HG03457 (cell line): ENCODE measurements around the gene RASL10B.
"Not testable (repeated sequence)": the region's sequence is repeated elsewhere in the genome, so short reads cannot be mapped to it uniquely, and the experiment has no call there.

Experiments used
- ATAC-seq: cut with Tn5 transposase; IDR thresholded peaks from one replicate; pipeline ENCODE4 v1.9.1; 2021; ENCODE audit warnings: moderate number of reproducible peaks; ENCODE audit not compliant: unreplicated experiment

RASL10B gene, protein sequence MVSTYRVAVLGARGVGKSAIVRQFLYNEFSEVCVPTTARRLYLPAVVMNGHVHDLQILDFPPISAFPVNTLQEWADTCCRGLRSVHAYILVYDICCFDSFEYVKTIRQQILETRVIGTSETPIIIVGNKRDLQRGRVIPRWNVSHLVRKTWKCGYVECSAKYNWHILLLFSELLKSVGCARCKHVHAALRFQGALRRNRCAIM

DNA sequence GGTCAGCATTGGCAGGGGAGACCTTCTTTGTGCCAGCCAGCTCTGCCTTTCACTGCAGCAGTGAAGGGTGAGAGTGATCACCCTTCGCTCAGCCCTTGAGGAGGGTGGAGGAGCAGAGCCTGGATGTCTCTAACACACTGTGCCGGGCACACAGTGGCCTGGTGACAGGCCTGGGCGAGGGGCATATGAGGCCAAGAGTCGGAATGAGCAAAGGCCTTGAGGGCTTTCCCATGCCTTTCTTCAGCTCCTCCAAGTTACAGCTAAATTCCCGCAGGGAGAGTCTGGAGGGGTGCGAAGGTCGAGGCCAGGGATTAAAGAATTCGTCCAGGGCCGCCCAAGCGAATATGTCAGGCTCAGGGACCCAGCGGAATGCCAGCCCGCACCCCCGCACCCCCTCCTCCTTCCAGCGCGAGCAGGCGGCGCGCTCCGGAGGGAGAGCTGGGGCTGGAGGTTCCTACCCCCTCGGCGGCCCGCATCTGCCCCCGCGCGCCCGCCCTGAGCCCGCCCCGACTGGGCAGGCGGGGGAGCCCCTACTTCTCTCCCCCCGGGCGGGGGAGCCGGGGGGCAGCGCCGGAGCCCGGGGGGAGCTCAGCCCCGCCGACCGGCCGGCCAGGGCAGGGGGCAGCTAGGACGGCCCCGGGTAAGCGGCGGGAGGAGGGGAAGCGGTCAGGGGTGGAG lies at the start of gene RASL10B:
Gene RASL10B, plus strand, starts transcription at position 401 of the 678 bp plus-strand sequence. CDS start 3,546 bp downstream, outside the sequence.
- ATAC-seq = no peak

DNA sequence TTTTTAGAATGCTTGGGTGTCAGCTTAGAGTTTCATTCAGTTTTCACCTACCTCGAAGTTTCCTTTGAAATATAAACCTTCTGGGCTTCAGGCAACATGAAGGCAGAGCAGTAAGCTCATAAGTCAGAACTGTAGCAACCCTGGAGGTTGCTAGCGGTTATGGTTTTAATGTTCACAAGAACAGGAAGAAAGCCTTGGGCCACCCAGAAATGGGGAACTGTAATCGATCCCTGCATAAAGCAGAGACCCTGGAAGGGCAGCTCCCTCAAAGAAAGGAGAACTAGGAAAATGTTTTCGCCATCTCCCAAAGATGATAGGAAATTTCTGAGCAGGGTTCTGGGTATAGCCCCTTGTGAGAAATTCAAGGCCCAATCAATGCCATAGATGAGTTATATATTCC lies 47.8 kb upstream of the RASL10B start:
- ATAC-seq = no peak

DNA sequence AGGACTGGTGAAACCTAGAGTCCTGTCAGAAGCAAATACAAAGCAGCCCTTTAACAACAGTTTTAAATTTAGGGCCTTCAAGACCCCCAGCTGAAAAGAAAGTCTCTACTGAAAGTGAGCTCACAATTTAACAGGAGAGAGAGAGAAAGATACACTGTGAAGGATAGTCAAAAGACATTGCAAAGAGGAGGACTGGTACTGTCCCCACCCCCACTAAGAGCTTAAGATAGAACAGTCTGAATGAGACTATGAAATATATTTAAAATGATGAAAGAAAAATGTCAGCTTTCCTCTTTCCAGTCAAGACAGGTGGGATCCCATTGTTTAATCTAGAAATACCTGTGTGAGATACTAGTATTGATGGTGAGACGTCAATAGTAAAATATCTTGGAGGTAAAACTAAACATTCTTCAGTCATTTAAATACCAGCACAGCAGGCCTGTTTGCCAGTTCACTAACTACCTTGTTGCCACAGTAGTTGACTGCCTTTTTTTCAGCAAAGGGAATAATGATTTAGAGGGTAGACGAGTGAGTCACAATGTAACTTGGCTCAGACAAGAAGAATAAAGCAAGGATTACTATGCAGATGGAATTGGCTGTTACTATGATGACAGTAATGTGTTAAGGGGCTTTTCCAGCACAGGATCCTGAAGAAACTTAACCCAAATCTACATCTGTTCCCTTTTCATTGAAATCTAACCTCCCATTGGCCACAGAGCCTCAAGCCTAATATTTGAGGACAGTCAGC lies 47.2 kb upstream of the RASL10B start:
- no peak for ATAC-seq

DNA sequence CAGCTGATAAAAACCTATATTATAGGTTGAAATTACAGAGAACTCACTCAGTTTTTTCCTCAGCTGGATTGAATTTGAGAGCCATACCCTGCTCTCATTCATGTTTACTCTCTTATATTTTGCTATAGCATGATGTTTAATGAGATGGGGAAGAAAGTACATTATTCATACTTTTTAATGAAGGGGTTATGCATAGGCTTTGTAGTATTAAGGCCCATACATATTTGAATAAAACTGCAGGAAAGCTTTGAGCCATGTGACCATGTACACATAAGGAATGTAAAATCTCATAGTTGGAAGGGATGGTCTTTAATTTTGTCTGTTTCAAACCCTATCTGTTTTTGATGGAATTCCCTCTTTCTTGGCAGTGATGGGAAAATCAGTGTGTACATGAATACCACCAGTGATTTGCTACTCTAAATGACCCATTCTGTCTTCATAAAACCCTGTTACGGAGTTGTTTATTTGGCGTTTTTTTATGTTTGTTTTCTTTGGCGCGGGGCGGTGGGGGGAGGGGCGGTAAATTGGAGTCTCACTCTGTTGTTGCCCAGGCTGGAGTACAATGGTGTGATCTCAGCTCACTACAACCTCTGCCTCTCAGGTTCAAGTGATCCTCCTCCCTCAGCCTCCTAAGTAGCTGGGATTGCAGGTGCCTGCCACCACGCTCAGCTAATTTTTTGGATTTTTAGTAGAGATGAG lies 38.8 kb upstream of the RASL10B start:
- ATAC-seq = no peak

DNA sequence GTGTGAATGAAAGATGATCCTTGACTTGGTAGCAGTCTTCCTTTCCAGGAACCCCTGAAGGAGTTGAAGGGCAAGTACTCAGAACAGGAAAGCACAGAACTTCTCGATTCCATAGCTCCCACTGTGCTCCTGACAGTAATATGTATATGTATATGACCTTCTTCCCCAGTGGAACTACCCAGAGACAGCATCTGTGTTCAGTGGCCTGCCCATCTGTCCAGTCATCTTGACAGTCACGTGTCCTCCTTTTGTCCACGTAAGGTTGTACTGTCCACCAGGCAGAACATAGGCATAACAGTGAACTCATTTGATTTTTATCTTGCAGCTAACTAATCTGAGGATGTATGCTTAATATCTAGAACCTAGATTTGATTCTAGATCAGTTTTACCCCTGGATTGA lies 37.8 kb upstream of the RASL10B start:
- ATAC-seq = no peak

DNA sequence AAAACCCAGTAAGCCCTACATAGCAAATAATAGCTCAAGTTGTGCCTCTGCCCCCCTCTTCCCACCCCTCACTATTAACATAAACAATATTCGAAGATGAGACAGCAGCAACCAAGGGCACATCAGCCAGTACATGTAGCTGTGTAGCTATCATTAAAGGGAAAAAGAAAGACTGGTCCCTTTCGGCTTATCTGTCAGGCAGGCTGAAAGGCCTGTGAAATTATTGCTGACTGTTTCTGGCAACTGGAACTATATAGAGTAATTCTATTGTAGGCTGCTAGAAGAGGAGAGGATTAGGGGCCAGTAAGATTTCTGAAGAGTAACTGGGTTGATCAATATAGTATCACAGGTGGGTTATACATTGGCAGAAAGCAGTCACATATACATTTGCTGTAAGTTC lies 36.5 kb upstream of the RASL10B start:
- ATAC-seq = no peak

DNA sequence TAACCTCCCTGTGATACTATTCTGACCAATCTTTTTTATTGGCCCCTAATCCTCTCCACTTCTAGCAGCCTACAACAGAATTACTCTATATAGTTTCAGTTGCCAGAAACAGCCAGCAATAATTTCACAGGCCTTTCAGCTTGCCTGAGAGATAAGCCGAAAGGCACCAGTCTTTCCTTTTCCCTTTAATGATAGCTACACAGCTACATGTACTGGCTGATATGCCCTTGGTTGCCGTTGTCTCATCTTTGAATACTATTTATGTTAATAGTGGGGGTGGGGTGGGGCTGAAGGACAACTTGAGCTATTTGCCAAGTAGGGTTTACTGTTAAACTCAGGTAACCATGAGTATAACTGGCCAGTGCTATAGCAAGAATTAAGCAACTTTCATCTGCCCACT lies 35.8 kb upstream of the RASL10B start:
- ATAC-seq = no peak

DNA sequence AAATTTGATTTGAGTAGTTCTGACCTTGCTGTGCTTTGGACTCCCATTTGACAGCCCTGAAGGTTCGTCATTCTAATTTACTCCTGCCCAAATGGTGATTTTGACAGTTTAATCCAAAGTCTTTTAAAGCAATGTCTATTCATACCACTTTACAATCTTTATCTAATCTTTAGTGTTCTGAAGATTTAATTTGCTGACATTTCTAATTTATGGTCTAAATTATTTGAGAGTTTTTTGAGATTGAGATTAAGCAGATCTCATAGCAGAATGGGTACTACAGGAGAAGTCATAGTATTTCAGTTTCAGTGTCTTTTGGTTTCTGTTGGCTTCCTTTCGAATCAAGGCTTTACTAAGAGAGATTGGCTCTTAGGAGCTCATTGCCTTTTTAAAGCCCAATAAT lies 32.6 kb upstream of the RASL10B start:
- ATAC-seq = no peak

DNA sequence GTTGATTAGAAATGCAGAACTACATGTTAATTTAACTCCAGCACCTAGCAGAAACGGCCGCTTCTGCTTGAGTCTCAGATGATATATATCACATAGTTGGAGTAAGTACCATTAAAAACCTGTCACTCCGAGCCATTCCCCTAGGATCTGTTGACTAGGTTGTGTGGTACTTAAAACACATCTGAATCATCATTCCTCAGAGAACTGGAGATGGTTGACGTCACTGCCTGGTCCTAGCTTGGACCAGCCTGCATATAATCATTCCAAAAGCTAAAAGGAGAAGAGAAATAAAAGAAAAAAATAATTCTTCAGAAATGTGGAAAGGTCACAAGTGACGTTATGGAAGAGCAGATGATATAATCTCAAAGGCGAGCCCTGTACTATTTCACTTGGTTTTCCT lies 31.3 kb upstream of the RASL10B start:
- ATAC-seq = no peak

DNA sequence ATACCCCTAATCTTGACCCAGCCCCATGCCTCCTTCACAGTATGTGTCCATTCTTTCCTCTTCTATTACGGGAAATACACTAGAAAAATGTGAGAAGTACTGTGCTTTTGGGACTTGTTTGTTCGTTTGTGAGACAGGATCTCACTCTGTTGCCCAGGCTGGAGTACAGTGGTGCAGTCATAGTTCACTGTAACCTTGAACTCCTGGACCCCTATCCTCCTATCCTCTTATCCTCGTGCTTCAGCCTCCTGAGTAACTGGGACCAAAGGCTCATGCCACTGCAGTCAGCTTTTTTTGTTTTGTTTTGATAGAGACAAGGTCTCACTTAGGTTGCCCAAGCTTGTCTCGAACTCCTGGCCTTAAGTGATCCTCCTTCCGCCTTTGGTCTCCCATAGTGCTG lies 29.9 kb upstream of the RASL10B start:
- no peak for ATAC-seq

DNA sequence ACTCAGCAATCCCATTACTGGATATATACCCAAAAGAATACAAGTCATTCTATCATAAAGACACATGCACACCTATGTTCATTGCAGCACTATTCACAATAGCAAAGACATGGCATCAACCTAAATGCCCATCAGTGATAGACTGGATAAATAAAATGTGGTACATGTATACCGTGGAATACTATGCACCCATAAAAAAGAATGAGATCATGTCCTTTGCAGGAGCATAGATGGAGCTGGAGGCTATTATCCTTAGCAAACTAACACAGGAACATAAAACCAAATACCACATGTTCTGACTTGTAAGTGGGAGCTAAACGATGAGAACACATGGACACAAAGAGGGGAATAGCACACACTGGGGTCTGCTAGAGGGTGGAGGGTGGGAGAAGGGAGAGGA lies 28.1 kb upstream of the RASL10B start:
- ATAC-seq = not testable (repeated sequence)

DNA sequence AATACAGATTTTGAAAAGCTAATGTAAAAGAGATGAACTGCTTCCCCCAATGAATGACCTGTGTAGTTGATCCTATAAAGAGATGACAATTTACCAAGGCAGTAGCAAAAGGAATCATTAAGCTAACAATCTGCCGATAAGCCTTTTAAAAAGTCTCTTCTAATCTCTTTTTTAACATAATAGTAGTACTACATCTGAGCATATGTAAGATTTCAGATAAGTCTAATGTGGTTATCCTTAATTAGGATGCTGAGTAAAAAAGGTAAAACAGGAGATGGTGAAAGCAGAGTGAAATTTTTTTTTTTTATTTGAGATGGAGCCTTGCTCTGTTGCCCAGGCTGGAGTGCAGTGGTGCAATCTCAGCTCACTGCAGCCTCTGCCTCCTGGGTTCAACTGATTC lies 26.2 kb upstream of the RASL10B start:
- no peak for ATAC-seq

DNA sequence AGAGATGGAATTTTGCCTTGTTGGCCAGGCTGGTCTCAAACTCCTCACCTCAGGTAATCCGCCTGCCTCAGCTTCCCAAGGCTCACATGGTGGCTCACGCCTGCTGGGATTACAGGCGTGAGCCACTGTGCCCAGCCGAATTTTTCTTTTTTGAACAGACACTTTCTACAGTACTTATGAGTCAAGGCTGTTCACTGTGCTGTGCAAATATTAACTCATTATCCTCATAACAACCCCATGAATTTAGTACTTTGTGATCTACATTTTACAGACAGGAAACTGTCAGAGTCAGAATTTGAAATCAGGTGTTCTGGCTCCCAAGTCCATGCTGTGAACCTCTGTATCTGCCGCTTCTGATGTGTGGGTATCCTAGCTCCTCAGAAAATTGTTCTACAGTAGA lies 25.7 kb upstream of the RASL10B start:
- no peak for ATAC-seq

DNA sequence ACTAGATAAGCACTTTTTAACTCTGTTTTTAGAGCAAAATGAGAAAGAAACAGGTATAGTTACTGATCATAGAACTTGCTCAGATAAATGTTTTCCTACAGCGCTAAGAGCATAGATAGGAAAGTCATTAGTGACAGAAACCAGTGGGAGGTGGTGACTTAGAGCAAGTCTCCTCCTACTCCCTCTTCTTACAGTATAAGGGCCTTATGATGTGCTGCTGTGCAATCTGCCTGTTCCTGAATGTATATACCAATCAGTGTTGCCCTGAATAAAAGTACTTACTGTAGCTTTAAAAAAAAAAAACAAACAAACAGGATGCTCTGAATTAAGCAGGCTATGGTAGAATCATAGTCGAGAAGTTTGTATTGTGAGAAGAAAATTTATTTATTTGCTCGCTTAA lies 23.3 kb upstream of the RASL10B start:
- no peak for ATAC-seq

DNA sequence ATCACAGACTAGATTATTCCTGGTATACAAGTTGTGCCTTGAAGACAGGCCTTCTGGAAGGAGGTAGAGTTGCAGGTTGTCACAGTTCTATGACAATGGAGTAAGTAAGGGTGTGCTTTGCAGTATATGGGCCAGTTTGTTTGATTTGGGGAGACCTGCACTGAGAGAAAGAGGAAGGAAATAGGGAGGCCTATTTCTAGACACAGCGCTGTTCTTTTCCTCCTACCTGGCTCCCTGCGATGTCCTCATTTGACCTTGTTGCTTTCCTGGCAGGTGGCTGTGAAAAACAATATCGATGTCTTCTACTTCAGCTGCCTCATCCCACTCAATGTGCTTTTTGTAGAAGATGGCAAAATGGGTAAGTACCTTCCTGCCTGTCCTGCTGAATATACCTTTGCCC lies 22.5 kb upstream of the RASL10B start:
- no peak for ATAC-seq

DNA sequence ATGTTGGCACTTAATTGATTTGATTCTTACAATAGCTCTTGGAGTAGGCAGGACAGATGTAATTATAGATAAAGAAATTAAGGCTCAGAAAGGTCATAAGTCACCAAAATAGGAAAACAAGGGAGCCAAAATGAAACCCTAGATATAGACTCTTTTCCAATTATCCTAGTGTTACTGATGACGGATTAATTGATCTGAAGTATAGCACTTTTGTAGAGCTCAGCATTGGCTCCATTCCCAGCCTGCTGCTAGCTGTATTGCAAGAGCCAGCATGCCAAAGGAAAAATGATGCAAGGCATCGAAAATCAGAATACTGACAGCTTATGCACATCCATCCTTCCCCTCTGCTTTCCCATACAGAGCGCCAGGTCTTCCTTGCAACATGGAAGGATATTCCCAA lies 21.6 kb upstream of the RASL10B start:
- no peak for ATAC-seq

DNA sequence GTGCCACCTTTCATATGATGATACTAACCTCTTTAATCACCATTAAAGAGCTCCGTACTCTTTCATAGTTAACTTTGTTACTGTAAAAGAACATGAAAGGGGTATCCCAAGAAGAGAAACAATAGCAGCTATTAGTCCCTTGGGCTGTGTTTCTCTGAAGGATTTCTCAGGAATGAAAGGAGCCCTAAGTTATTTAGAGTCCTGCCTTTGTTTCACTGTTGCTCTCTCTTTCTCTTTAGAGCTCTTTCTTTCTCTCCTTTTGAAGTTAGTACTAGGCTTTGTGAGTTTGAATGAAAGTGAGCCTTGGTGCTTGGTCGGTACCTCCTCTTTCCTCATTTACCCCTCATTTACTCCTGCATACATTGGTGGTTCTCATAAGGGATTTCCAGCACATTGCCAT lies 20.5 kb upstream of the RASL10B start:
- ATAC-seq = no peak

DNA sequence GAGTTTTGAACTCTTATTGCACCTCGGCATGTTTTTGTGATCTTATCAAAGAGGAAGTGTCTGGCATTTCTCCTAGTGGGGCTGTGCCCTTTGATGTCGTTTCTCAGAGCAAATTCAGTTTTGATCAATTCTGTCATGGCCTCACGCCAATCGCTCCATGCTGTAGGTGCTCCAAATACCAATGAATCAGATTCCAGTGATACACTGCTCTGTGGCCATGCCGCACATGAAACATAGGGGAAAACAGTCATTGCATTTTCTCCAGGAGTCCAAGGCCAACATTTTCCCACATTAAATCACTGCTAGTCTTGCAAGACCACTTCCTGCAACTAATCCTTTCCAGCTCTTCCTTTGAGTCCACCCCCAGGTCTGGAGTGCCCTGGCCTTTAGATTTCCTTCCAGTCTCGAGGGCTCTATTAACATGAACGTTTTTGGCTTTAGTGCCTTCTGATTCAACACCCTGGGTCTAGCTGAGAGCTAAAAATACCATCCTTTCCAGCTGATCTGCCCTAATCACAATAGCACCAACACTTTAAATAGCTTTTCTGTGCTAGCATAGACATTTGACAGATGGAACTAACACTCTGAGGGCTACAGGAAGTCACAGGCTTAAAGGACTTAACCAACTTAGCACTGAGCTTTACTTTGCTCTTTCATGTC lies 18.2 kb upstream of the RASL10B start:
- no peak for ATAC-seq

DNA sequence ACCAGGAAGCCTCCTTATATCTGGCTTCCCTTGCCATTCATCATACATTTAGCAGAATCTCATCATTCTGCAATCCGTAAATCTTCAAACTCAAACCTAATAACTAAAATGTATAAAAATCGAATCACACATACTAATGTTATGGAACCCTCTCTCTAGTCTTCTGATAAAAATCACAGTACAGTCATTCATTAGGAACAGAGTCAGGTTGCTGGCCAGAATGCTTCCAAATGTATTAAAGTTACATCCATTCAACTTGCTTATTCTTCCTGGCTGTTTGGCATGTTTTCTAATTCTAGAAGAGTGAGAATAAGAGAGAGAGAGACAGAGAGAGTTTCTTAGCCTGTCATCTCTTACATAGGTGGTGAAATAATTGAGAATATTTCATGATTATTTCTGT lies 16.5 kb upstream of the RASL10B start:
- ATAC-seq = no peak

DNA sequence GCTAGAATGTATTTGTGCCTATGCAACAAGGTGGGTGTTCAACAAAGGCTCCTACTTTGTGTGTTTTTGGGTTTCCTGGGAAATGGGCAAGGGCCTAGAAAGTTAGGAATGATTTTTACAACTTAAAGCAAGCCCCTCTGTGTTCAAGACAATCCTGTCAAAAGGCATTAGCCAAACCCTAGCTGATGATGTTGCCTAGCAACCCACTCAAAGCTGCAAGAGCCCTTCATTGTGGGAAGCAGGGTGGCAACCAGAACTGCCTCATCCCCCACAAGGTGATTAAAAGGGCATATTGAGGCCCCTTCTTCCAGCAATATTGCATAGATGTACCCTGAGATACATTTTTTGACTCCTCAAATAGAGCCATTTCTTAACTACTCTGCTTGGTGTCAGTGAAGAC lies 16.0 kb upstream of the RASL10B start:
- no peak for ATAC-seq

DNA sequence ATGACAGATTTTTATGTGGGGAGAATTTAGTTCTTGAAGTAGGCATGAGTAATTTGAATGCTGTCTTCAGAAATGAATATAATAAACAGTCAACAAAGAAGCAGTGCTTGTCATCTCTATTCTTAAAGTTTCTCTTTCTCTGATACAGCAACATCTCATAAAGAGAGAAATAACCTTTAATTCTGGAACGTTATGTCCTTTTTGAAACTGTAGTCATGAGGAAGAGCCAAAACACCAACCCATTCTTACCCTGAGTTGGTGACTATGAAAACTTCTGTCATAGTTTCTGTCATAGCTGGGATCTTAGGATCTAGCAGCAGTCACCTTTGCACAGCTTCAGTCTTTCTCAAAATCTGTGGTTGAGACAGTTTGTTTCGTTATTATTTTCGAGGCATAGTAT lies 15.3 kb upstream of the RASL10B start:
- ATAC-seq = no peak
